Tibial nerve (tissue), 4 donors: Measurements from ENCODE around the gene NKX1-1. TPM values are rescaled to one million over a fixed set of nuclear protein-coding genes. Genes with fewer than 3 reads are reported as not detected.

ENCODE experiments used
- DNase-seq, 2 donors: peaks; one replicate each; pipeline ENCODE4 v3.0.0-alpha.2; 2019; ENCODE audit warnings: low spot score in 2 of 2
- H3K27ac ChIP-seq, 4 donors: fragments of 200-600 bp; sonication (generic) in 3 of 4; one replicate each; pipeline ENCODE4 v1.5.1; 2017 to 2019; ENCODE audit warnings: mild to moderate bottlenecking in 1 of 4
- H3K27me3 ChIP-seq, 2 donors: fragments of 200-600 bp; sonication (generic) in 1 of 2; one replicate each; pipeline versions ENCODE4 v1.5.1 to v1.6.0; 2017 to 2019
- H3K36me3 ChIP-seq, 3 donors: fragments of 200-600 bp; sonication (generic); one replicate each; pipeline ENCODE4 v1.5.1; 2018 to 2019
- H3K4me1 ChIP-seq, 4 donors: fragments of 200-600 bp; sonication (generic) in 3 of 4; one replicate each; pipeline ENCODE4 v1.5.1; 2017 to 2019
- H3K4me3 ChIP-seq, 4 donors: fragments of 200-600 bp; sonication (generic) in 3 of 4; one replicate each; pipeline ENCODE4 v1.5.1; 2017 to 2019; ENCODE audit warnings: mild to moderate bottlenecking in 1 of 4, moderate library complexity in 1 of 4
- H3K9me3 ChIP-seq, 4 donors: fragments of 200-600 bp; sonication (generic) in 3 of 4; one replicate each; pipeline ENCODE4 v1.5.1; 2017 to 2019
- CTCF ChIP-seq, 5 experiments: fragments of 200-600 bp in 3 of 5; fragments of 450-650 bp in 2 of 5; sonication (generic) in 3 of 5; IDR thresholded peaks; one replicate each; pipeline ENCODE4 v1.5.1; 2016 to 2019; ENCODE audit warnings: antibody characterized with exemption in 5 of 5, mild to moderate bottlenecking in 3 of 5, moderate library complexity in 2 of 5
- EP300 ChIP-seq, 2 donors: sonication (generic); formaldehyde crosslinking; IDR thresholded peaks; one replicate each; pipeline ENCODE4 v1.6.1; 2017; ENCODE audit warnings: antibody characterized with exemption in 2 of 2, mild to moderate bottlenecking in 1 of 2
- POLR2A ChIP-seq, 2 donors: fragments of 450-650 bp; IDR thresholded peaks; one replicate each; pipeline ENCODE4 v1.6.1; 2017; ENCODE audit warnings: antibody characterized with exemption in 2 of 2, mild to moderate bottlenecking in 2 of 2, moderate library complexity in 2 of 2
- WGBS, 2 donors: methylation state at CpG; one replicate each; pipeline ENCODE4 v1.1.5; 2018; 5-methylcytosine and 5-hydroxymethylcytosine counted together
- total RNA-seq, 4 donors: library from RNA; depleted of rRNA; stranded (reverse); fragments of >200 nt; gene quantifications; one replicate each; pipeline ENCODE4 v1.1.0, GENCODE V29; 2016

The NKX1-1 gene
- total RNA-seq, 4 donors from 2014 or later: not detected

GRCh38 chr4:1419708-1420107 is 13.5 kb upstream of the NKX1-1 start:
- no peak overlapping the region for H3K4me3 ChIP-seq
- H3K27ac ChIP-seq: no peak overlapping the region
- peaks cover 0 to 47% of the 10 kb centered on the region in 2 donors for H3K27me3 ChIP-seq
- H3K36me3 ChIP-seq: no peaks in the 10 kb centered on the region
- peaks cover 0 to 2% (median 0%) of the 10 kb centered on the region in 4 donors for H3K4me1 ChIP-seq
- no peak for TF ChIP-seq POLR2A (IDR thresholded peaks at IDR 0.05)
- 86 to 87% methylated on average over 13 of the region's 13 CpGs for WGBS, 2 donors
- H3K9me3 ChIP-seq: peaks cover 0 to 15% (median 0%) of the 10 kb centered on the region in 4 donors
- DNase-seq: no peak

GRCh38 chr4:1418494-1419285 is 12.4 kb upstream of the NKX1-1 start:
- no peaks in the 10 kb centered on the region for H3K36me3 ChIP-seq
- TF ChIP-seq POLR2A (IDR thresholded peaks at IDR 0.05) (no peak), EP300 (IDR thresholded peaks at IDR 0.05) (no peak), CTCF (IDR thresholded peaks at IDR 0.05) (no peak)
- 69 to 71% methylated on average over 17 of the region's 17 CpGs for WGBS, 2 donors
- peaks cover 0 to 10% (median 0%) of the 10 kb centered on the region in 4 donors for H3K4me1 ChIP-seq
- H3K9me3 ChIP-seq: peaks cover 0 to 13% (median 0%) of the 10 kb centered on the region in 4 donors
- peaks cover 0 to 47% of the 10 kb centered on the region in 2 donors for H3K27me3 ChIP-seq
- no peak overlapping the region for H3K27ac ChIP-seq
- no peak overlapping the region for H3K4me3 ChIP-seq
- peak in 1 of 2 donors; percentile 7 for DNase-seq

GRCh38 chr4:1417522-1418390 is 11.5 kb upstream of the NKX1-1 start:
- TF ChIP-seq POLR2A (IDR thresholded peaks at IDR 0.05) (no peak), CTCF (IDR thresholded peaks at IDR 0.05) (no peak), EP300 (IDR thresholded peaks at IDR 0.05) (no peak)
- Histone ChIP-seq H3K27ac (no peak overlapping the region), H3K36me3 (no peaks in the 10 kb centered on the region), H3K9me3 (peaks cover 0 to 7% (median 0%) of the 10 kb centered on the region in 4 donors), H3K27me3 (peaks cover 0 to 56% of the 10 kb centered on the region in 2 donors), H3K4me1 (peaks cover 0 to 11% (median 0%) of the 10 kb centered on the region in 4 donors), H3K4me3 (no peak overlapping the region)
- 78% methylated on average over 33 of the region's 33 CpGs for WGBS, 2 donors
- peak in 1 of 2 donors; percentile 11 for DNase-seq

- 72 to 100% methylated on average over 1 to 7 of the region's 7 CpGs for WGBS, 2 donors
- Histone ChIP-seq H3K27me3 (peaks cover 0 to 64% of the 10 kb centered on the region in 2 donors), H3K9me3 (no peaks in the 10 kb centered on the region), H3K27ac (no peak overlapping the region), H3K36me3 (no peaks in the 10 kb centered on the region), H3K4me1 (peaks cover 0 to 11% (median 0%) of the 10 kb centered on the region in 4 donors), H3K4me3 (no peak overlapping the region)
- no peak for DNase-seq
- TF ChIP-seq CTCF (IDR thresholded peaks at IDR 0.05) (no peak), POLR2A (IDR thresholded peaks at IDR 0.05) (no peak), EP300 (IDR thresholded peaks at IDR 0.05) (no peak)
Observed at GRCh38 chr4:1416948-1417260, 10.7 kb upstream of the NKX1-1 start.

- DNase-seq: no peak
- peaks cover 0 to 70% of the 10 kb centered on the region in 2 donors for H3K27me3 ChIP-seq
- peaks cover 0 to 11% (median 0%) of the 10 kb centered on the region in 4 donors for H3K4me1 ChIP-seq
- no peak overlapping the region for H3K27ac ChIP-seq
- no peak for TF ChIP-seq CTCF (IDR thresholded peaks at IDR 0.05)
- TF ChIP-seq POLR2A (IDR thresholded peaks at IDR 0.05): no peak
- TF ChIP-seq EP300 (IDR thresholded peaks at IDR 0.05): no peak
- no peaks in the 10 kb centered on the region for H3K36me3 ChIP-seq
- 49 to 54% methylated on average over 23 to 25 of the region's 27 CpGs for WGBS, 2 donors
- H3K9me3 ChIP-seq: no peaks in the 10 kb centered on the region
- H3K4me3 ChIP-seq: no peak overlapping the region
Observed at GRCh38 chr4:1416051-1416947, 10.1 kb upstream of the NKX1-1 start.
